Mucosa of descending colon (tissue), 3 donors: Measurements from ENCODE around the gene TARM1. TPM values are rescaled to one million over a fixed set of nuclear protein-coding genes. Genes with fewer than 3 reads are reported as not detected.
"Not testable (repeated sequence)": the region's sequence is repeated elsewhere in the genome, so short reads cannot be mapped to it uniquely, and the experiment has no call there.

Experiments used
- ATAC-seq: fragments of 200-7000 bp; cut with Tn5 transposase; one replicate; pipeline ENCODE4 v1.9.1; 2020; ENCODE audit warnings: mild to moderate bottlenecking, moderate library complexity
- DNase-seq, 3 donors: peaks; one replicate each; pipeline ENCODE4 v3.0.0-alpha.2; 2020
- H3K36me3 ChIP-seq: fragments of 200-600 bp; one replicate; pipeline ENCODE4 v1.8.0; 2021; ENCODE audit warnings: low read depth, mild to moderate bottlenecking
- H3K4me1 ChIP-seq: fragments of 200-600 bp; one replicate; pipeline ENCODE4 v1.8.0; 2021; ENCODE audit warnings: low read depth, mild to moderate bottlenecking
- H3K4me3 ChIP-seq: fragments of 200-600 bp; one replicate; pipeline ENCODE4 v1.8.0; 2021; ENCODE audit warnings: mild to moderate bottlenecking
- H3K9me3 ChIP-seq: fragments of 200-600 bp; one replicate; pipeline ENCODE4 v1.8.0; 2021; ENCODE audit warnings: mild to moderate bottlenecking
- CTCF ChIP-seq: fragments of 200-600 bp; IDR thresholded peaks from one replicate; pipeline ENCODE4 v1.8.0; 2022; ENCODE audit warnings: antibody characterized with exemption, mild to moderate bottlenecking
- intact Hi-C, 2 donors: fragments of 100-400 bp; cut with DNase I in 1 of 2; cut with micrococcal nuclease in 1 of 2; formaldehyde crosslinking; loops; one replicate each; pipeline versions ENCODE4 v1.11.0 to v1.11.1; 2022; cut with DNase I, micrococcal nuclease
- total RNA-seq, 3 donors: library from RNA; stranded (reverse); fragmentation: NEBNext Ultra II Directional in 2 of 3; extraction: Animal tissue kit (Norgen Biotek cat#: 25700) in 2 of 3; gene quantifications; one replicate each; pipeline versions ENCODE4 v1.2.1 to v1.2.4, GENCODE V29; 2021 to 2023
- donor health status: DM: no; HTN: no; CAD: no; lungs with moderate emphysema.
- donor health status: DM: no; HTN: no; CAD: no.
- donor health status: DM: no; HTN: yes; CAD: no.

TARM1 gene
- total RNA-seq, 3 donors from 2014 or later: not detected

- Histone ChIP-seq H3K4me1 (no peaks in the 10 kb centered on the region), H3K4me3 (no peak overlapping the region), H3K9me3 (no peaks in the 10 kb centered on the region), H3K36me3 (no peaks in the 10 kb centered on the region)
- intact Hi-C loops: no loop called here
- no peak for TF ChIP-seq CTCF
- DNase-seq (no peak), ATAC-seq (no peak)
These were observed 39.1 kb downstream of the TARM1 start for GRCh38 chr19:54041969-54042606.

- Histone ChIP-seq H3K4me3 (no peak overlapping the region), H3K36me3 (no peaks in the 10 kb centered on the region), H3K4me1 (no peaks in the 10 kb centered on the region), H3K9me3 (no peaks in the 10 kb centered on the region)
- no peak for TF ChIP-seq CTCF
- ATAC-seq (no peak), DNase-seq (no peak)
- intact Hi-C loops: no loop called here
These were observed 41.2 kb downstream of the TARM1 start for GRCh38 chr19:54040003-54040402.

GRCh38 chr19:54036542-54036941 lies 44.6 kb downstream of the TARM1 start:
- H3K36me3 ChIP-seq, intact Hi-C loops, H3K9me3 ChIP-seq, ATAC-seq, H3K4me1 ChIP-seq, H3K4me3 ChIP-seq, DNase-seq: not testable (repeated sequence)

- Histone ChIP-seq H3K4me1 (no peaks in the 10 kb centered on the region), H3K36me3 (no peaks in the 10 kb centered on the region), H3K4me3 (no peak overlapping the region), H3K9me3 (no peaks in the 10 kb centered on the region)
- no peak for TF ChIP-seq CTCF
- no peak for ATAC-seq
- intact Hi-C loops: no loop called here
- DNase-seq: no peak
These were observed 45.7 kb downstream of the TARM1 start for GRCh38 chr19:54035215-54036178.

- no peak for TF ChIP-seq CTCF
- Histone ChIP-seq H3K36me3 (no peaks in the 10 kb centered on the region), H3K9me3 (no peaks in the 10 kb centered on the region), H3K4me1 (no peaks in the 10 kb centered on the region), H3K4me3 (no peak overlapping the region)
- DNase-seq (no peak), ATAC-seq (no peak)
- intact Hi-C loops: no loop called here
These were observed 50.1 kb downstream of the TARM1 start for GRCh38 chr19:54030895-54031586.
